OCI-LY7 (cell line): ENCODE results near the gene LYRM4. TPM values are rescaled to one million over a fixed set of nuclear protein-coding genes. Genes with fewer than 3 reads are reported as not detected.

Experiments used
- BruUV-seq: library from RNA; stranded (reverse); fragments of 400-500 nt; replicated peaks from 2 replicates; lab custom pipeline; 2021; lab: Mats Ljungman, UMichigan
- CTCF ChIA-PET: fragments of 300-600 bp; sonication (Branson Sonifier 250); formaldehyde crosslinking; loops from one replicate; lab custom pipeline; 2022; ENCODE audit warnings: antibody characterized with exemption; ENCODE audit not compliant: unreplicated experiment; lab: Charles Lee
- POLR2A ChIA-PET: fragments of 300-600 bp; sonication (Branson Sonifier 250); formaldehyde crosslinking; loops from one replicate; lab custom pipeline; 2022; ENCODE audit warnings: antibody characterized with exemption; lab: Charles Lee
- DNase-seq: peaks from one replicate; pipeline ENCODE4 v3.0.0-alpha.2; 2015; ENCODE audit warnings: low spot score
- H2AFZ ChIP-seq: fragments of 200-600 bp; sonication (generic), shearing (Covaris generic); 2 replicates; pipeline ENCODE4 v1.6.1; 2014; ENCODE audit warnings: mild to moderate bottlenecking, antibody characterized with exemption, low read length, moderate library complexity
- H3K27ac ChIP-seq: fragments of 200-600 bp; sonication (generic); 2 replicates; pipeline ENCODE4 v1.5.1; 2014; ENCODE audit warnings: mixed run types, low read depth, mild to moderate bottlenecking, moderate library complexity, low read length, inconsistent platforms; ENCODE audit not compliant: poor library complexity, severe bottlenecking
- H3K36me3 ChIP-seq: fragments of 200-600 bp; sonication (generic); 2 replicates; pipeline ENCODE4 v1.6.1; 2014; ENCODE audit warnings: mild to moderate bottlenecking, antibody characterized with exemption, low read length, moderate library complexity, mixed read lengths; ENCODE audit not compliant: insufficient read depth
- H3K4me1 ChIP-seq: fragments of 200-600 bp; sonication (generic); 2 replicates; pipeline ENCODE4 v1.5.1; 2014; ENCODE audit warnings: mild to moderate bottlenecking, low read length; ENCODE audit not compliant: insufficient read depth, poor library complexity, severe bottlenecking
- H3K4me2 ChIP-seq: fragments of 200-600 bp; sonication (generic); 2 replicates; pipeline ENCODE4 v1.6.1; 2014; ENCODE audit warnings: mild to moderate bottlenecking, low read length
- H3K4me3 ChIP-seq: fragments of 200-600 bp; sonication (generic); 2 replicates; pipeline ENCODE4 v1.5.1; 2014; ENCODE audit warnings: mild to moderate bottlenecking, low read depth, low read length; ENCODE audit not compliant: poor library complexity, severe bottlenecking
- H3K79me2 ChIP-seq: fragments of 200-600 bp; sonication (generic); 2 replicates; pipeline ENCODE4 v1.6.1; 2016; ENCODE audit warnings: low read depth, mild to moderate bottlenecking, low read length, moderate library complexity, mixed read lengths; ENCODE audit not compliant: insufficient read depth
- H3K9me2 ChIP-seq: fragments of 200-600 bp; sonication (generic); 2 replicates; pipeline ENCODE4 v1.6.1; 2016; ENCODE audit warnings: mild to moderate bottlenecking, low read length, mixed read lengths; ENCODE audit not compliant: insufficient read depth
- H3K9me3 ChIP-seq: fragments of 200-600 bp; sonication (generic); 2 replicates; pipeline ENCODE4 v1.6.1; 2014; ENCODE audit warnings: mild to moderate bottlenecking, mixed run types, low read length, mixed read lengths
- H4K20me1 ChIP-seq: fragments of 200-600 bp; sonication (generic); 2 replicates; pipeline ENCODE4 v1.6.1; 2014; ENCODE audit warnings: mild to moderate bottlenecking, antibody characterized with exemption, low read length, moderate library complexity, mixed read lengths; ENCODE audit not compliant: insufficient read depth
- CTCF ChIP-seq: fragments of 200-600 bp; sonication (generic); conservative IDR thresholded peaks from 2 replicates; pipeline ENCODE4 v1.5.1; 2014; ENCODE audit warnings: mild to moderate bottlenecking, antibody characterized with exemption, low read length, moderate library complexity, mixed read lengths
- EZH2phosphoT487 ChIP-seq: fragments of 200-600 bp; sonication (generic); IDR thresholded peaks from 2 replicates; pipeline ENCODE4 v1.6.1; 2018; ENCODE audit warnings: low read depth, borderline replicate concordance, mild to moderate bottlenecking, mixed run types, antibody characterized with exemption, low read length, moderate library complexity, mixed read lengths
- intact Hi-C: fragments of 100-400 bp; cut with micrococcal nuclease; formaldehyde crosslinking; loops from one replicate; pipeline ENCODE4 v1.10.0; 2022; ENCODE audit not compliant: unreplicated experiment
- total RNA-seq, 2 experiments: library from RNA; depleted of rRNA in 1 of 2; stranded (reverse); fragments of >200 nt in 1 of 2; shearing (Covaris generic) in 1 of 2; gene quantifications; 2 replicates each; pipeline ENCODE4 v1.2.3, GENCODE V29; 2014 to 2022

LYRM4 gene
- total RNA-seq, 2 experiments from 2014 or later, result 19.6 to 34.3 TPM

- TF ChIP-seq EZH2phosphoT487 (no peak), CTCF (no peak)
- Histone ChIP-seq H4K20me1 (peaks cover 10% of the 10 kb centered on the region; the same call in 1 of the 2 replicates), H2AFZ (no peak overlapping the region), H3K4me1 (peaks cover 7% of the 10 kb centered on the region), H3K79me2 (no peaks in the 10 kb centered on the region), H3K9me3 (no peaks in the 10 kb centered on the region), H3K36me3 (no peaks in the 10 kb centered on the region), H3K9me2 (no peaks in the 10 kb centered on the region), H3K4me2 (no peak overlapping the region), H3K27ac (no peak overlapping the region), H3K4me3 (no peak overlapping the region)
- DNase-seq, result no peak
- POLR2A ChIA-PET, result no interaction called here
- BruUV-seq, result no TSS peak
- CTCF ChIA-PET, result no interaction called here
- intact Hi-C loops, result no loop called here
These were observed 46.3 kb upstream of the LYRM4 start for GRCh38 chr6:5307058-5307457.

GRCh38 chr6:5305968-5306626, 45.3 kb upstream of the LYRM4 start:
- no peaks in the 10 kb centered on the region for H3K9me2 ChIP-seq
- intact Hi-C loops, result no loop called here
- no peak overlapping the region for H2AFZ ChIP-seq
- H3K9me3 ChIP-seq, result no peaks in the 10 kb centered on the region
- no peaks in the 10 kb centered on the region for H3K36me3 ChIP-seq
- ChIA-PET CTCF (no interaction called here), POLR2A (interaction anchor here (0.7 to 1.0 kb wide), 2 partner anchors 61 to 178 kb away, joined by 3 read pairs; no protein-coding TSS in a partner anchor)
- H4K20me1 ChIP-seq, result peaks cover 10% of the 10 kb centered on the region; the same call in 1 of the 2 replicates
- no TSS peak for BruUV-seq
- peaks cover 7% of the 10 kb centered on the region for H3K4me1 ChIP-seq
- TF ChIP-seq EZH2phosphoT487, result no peak
- TF ChIP-seq CTCF, result no peak
- H3K4me2 ChIP-seq, result no peak overlapping the region
- no peak overlapping the region for H3K4me3 ChIP-seq
- no peak overlapping the region for H3K27ac ChIP-seq
- no peak for DNase-seq
- H3K79me2 ChIP-seq, result no peaks in the 10 kb centered on the region

GRCh38 chr6:5303682-5304081, 42.9 kb upstream of the LYRM4 start:
- intact Hi-C loops, result loop anchor here (1.0 to 5.0 kb wide), 2 partner anchors 91 to 160 kb away; no protein-coding TSS in a partner anchor
- POLR2A ChIA-PET, result interaction anchor here (1.0 to 1.5 kb wide), 2 partner anchors 12 to 157 kb away, joined by 3 to 4 read pairs; no protein-coding TSS in a partner anchor
- TF ChIP-seq CTCF (no peak), EZH2phosphoT487 (no peak)
- Histone ChIP-seq H2AFZ (no peak overlapping the region), H3K9me2 (no peaks in the 10 kb centered on the region), H3K4me1 (peaks cover 7% of the 10 kb centered on the region), H3K4me2 (no peak overlapping the region), H3K36me3 (no peaks in the 10 kb centered on the region), H4K20me1 (peaks cover 10% of the 10 kb centered on the region; the same call in 1 of the 2 replicates), H3K79me2 (no peaks in the 10 kb centered on the region), H3K27ac (no peak overlapping the region), H3K4me3 (no peak overlapping the region), H3K9me3 (no peaks in the 10 kb centered on the region)
- no peak for DNase-seq
- no TSS peak for BruUV-seq
- CTCF ChIA-PET, result interaction anchor here (0.6 to 1.5 kb wide), 2 partner anchors 160 to 168 kb away, joined by 3 to 6 read pairs; no protein-coding TSS in a partner anchor
